GM12872 (cell line): ENCODE measurements around the gene FAM120B.

ENCODE experiments used
- TF ChIP-seq, protein P1 (sequence below): IDR thresholded peaks from 3 replicates; pipeline ENCODE4 v1.5.1; 2011; ENCODE audit warnings: low read depth, mild to moderate bottlenecking, low read length, moderate library complexity; ENCODE audit not compliant: insufficient read depth

Gene FAM120B

DNA sequence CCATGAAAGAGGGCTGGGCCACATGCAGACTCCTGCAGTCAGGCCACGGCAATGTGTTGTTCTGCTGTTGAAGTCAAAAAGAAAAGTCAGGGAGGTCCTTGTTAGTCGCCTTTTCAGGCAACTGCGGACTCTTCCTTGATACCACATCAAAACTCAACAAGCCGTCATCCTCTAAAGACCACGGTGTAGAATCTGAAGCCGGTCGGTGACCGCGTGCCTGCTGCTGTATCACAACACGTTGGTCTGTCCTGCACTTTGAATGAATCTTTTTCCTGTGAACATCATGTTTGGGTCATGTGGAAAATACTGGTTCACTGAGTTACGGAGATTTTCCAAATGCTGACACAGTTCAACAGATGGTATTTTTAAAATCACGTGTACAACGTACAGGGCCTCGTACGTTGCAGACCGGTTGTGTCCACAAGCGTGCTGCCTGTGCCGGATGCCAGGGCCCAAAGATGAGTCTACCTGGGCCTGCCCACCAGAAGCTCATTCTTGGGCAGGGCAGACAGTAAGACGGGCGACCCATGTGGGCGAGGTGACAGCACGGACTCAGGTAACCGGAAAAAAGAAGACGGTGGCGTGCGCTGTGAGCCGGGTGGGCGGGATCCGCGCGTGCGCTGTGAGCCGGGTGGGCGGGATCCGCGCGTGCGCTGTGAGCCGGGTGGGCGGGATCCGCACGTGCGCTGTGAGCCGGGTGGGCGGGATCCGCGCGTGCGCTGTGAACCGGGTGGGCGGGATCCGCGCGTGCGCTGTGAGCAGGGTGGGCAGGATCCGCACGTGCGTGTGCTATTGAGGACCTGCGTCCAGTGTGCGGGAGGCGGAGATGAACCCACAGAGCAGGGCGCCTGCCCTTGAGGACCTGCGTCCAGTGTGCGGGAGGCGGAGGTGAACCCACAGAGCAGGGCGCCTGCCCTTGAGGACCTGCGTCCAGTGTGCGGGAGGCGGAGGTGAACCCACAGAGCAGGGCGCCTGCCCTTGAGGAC, 114.5 kb downstream of the FAM120B start:
- TF ChIP-seq, protein P1, sequence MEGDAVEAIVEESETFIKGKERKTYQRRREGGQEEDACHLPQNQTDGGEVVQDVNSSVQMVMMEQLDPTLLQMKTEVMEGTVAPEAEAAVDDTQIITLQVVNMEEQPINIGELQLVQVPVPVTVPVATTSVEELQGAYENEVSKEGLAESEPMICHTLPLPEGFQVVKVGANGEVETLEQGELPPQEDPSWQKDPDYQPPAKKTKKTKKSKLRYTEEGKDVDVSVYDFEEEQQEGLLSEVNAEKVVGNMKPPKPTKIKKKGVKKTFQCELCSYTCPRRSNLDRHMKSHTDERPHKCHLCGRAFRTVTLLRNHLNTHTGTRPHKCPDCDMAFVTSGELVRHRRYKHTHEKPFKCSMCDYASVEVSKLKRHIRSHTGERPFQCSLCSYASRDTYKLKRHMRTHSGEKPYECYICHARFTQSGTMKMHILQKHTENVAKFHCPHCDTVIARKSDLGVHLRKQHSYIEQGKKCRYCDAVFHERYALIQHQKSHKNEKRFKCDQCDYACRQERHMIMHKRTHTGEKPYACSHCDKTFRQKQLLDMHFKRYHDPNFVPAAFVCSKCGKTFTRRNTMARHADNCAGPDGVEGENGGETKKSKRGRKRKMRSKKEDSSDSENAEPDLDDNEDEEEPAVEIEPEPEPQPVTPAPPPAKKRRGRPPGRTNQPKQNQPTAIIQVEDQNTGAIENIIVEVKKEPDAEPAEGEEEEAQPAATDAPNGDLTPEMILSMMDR, result no peak

GRCh38 chr6:170421921-170422320, 115.4 kb downstream of the FAM120B start:
- TF ChIP-seq, protein P1, result no peak

- TF ChIP-seq, protein P1, result no peak
Measured at GRCh38 chr6:170423030-170423429, 116.5 kb downstream of the FAM120B start.

GRCh38 chr6:170423814-170424603, 117.5 kb downstream of the FAM120B start:
- TF ChIP-seq, protein P1, result no peak

DNA sequence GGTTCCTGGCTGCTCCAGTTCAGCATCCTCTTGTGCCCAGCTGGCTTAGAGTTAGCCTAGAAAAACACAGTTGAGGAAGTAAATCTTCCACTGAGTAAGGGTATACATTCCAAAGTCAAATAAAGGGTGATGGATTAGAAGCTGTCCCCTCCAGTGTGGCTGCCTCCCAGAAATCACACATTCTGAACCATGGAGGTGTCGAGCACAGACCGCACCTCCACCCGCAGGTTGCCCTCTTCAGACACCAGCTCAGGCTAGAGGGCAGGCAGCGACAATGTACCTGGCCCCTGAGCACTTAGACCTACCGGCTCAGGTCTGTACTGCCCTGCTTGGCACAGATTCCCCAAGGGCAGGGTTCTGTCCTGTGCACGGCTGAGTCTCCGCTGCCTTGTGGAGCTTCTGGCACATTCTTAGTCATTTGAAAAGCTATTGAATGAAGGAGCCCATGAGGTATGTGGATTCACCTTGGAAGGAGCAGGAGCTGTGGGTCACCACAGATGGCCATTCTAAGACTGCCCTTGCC, 118.1 kb downstream of the FAM120B start:
- TF ChIP-seq, protein P1, result no peak

DNA sequence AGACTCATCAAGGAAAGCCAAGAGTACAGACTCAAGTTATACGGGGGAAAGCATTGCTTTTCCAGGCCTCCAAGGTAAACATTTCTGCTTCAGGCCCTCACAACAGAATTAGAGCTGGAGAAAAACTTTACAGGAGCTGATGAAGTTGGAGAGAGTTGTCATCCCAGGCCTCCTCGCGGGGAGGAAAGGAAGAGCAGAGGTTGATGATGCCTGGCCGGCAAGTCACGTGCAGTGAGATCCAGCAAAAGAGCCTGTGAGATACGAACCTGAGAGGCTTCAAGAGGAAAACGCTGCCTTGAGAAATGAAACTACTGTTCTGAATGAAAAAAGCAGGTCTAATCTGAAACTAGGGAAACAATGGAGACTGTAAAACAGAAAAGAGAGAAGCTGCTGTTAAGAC, 122.9 kb downstream of the FAM120B start:
- TF ChIP-seq, protein P1, result no peak
